Measurements from ENCODE around the gene GPATCH3. TPM values are rescaled to one million over a fixed set of nuclear protein-coding genes. Genes with fewer than 3 reads are reported as not detected.
"Not testable (repeated sequence)": the region's sequence is repeated elsewhere in the genome, so short reads cannot be mapped to it uniquely, and the experiment has no call there.

Gene GPATCH3
- total RNA-seq, 2 donors from 2014 or later, result 13.9 to 14.4 TPM

DNA sequence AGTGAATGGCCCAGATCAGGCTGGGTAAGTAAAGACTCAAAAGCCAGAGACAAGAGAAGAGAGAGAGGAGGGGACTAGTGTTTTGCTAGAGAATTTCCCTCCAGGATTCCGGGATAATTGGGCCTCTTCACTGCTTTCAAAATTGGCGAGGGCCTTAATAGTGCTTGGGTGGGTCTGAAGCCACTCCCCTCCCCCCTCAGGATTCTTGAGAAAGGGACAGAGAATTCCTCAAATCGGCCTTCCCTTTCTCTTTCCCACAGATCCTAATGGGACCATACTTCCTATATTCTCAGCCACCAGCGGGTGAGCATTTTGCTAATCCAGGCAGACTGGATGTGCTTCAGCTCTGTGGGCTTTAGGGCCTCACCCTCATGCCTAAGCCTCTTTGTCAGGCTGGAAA lies 25.4 kb downstream of the GPATCH3 start:
- no peak for DNase-seq
- H3K27me3 ChIP-seq, result no peaks in the 10 kb centered on the region
- intact Hi-C loops (cut with DNase I), result loop anchor here (5.0 kb wide), 2 partner anchors 63 to 273 kb away; no protein-coding TSS in a partner anchor
- TF ChIP-seq, protein P1, sequence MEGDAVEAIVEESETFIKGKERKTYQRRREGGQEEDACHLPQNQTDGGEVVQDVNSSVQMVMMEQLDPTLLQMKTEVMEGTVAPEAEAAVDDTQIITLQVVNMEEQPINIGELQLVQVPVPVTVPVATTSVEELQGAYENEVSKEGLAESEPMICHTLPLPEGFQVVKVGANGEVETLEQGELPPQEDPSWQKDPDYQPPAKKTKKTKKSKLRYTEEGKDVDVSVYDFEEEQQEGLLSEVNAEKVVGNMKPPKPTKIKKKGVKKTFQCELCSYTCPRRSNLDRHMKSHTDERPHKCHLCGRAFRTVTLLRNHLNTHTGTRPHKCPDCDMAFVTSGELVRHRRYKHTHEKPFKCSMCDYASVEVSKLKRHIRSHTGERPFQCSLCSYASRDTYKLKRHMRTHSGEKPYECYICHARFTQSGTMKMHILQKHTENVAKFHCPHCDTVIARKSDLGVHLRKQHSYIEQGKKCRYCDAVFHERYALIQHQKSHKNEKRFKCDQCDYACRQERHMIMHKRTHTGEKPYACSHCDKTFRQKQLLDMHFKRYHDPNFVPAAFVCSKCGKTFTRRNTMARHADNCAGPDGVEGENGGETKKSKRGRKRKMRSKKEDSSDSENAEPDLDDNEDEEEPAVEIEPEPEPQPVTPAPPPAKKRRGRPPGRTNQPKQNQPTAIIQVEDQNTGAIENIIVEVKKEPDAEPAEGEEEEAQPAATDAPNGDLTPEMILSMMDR (IDR thresholded peaks at IDR 0.05), result no peak
- no peak overlapping the region for H3K9ac ChIP-seq (ENCODE audit: low read depth in 2 of 2, low read length in 2 of 2)
- no peaks in the 10 kb centered on the region for H3K4me1 ChIP-seq
- no peak overlapping the region for H3K4me3 ChIP-seq
- no peaks in the 10 kb centered on the region for H3K36me3 ChIP-seq
- H3K9me3 ChIP-seq, result no peaks in the 10 kb centered on the region
- H3K27ac ChIP-seq, result no peak overlapping the region

DNA sequence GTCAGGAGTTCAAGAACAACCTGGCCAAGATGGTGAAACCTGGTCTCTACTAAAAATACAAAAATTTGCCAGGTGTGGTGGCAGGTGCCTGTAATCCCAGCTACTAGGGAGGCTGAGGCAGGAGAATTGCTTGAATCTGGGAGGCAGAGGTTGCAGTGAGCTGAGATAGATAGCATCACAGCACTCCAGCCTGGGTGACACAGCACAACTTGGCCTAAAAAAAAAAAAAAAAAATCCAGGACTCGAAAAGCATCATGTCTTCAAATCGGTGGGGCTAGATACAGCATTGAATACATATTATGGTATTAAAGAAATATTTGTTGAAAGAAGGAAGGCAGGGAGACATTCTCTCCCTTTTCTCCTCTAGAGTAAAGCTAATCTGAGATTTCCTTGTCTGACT lies 27.2 kb downstream of the GPATCH3 start:
- intact Hi-C loops (cut with DNase I); H3K36me3 ChIP-seq; H3K27ac ChIP-seq; DNase-seq; H3K9me3 ChIP-seq; H3K4me1 ChIP-seq; H3K4me3 ChIP-seq; H3K9ac ChIP-seq (ENCODE audit: low read depth in 2 of 2, low read length in 2 of 2); H3K27me3 ChIP-seq: not testable (repeated sequence)

DNA sequence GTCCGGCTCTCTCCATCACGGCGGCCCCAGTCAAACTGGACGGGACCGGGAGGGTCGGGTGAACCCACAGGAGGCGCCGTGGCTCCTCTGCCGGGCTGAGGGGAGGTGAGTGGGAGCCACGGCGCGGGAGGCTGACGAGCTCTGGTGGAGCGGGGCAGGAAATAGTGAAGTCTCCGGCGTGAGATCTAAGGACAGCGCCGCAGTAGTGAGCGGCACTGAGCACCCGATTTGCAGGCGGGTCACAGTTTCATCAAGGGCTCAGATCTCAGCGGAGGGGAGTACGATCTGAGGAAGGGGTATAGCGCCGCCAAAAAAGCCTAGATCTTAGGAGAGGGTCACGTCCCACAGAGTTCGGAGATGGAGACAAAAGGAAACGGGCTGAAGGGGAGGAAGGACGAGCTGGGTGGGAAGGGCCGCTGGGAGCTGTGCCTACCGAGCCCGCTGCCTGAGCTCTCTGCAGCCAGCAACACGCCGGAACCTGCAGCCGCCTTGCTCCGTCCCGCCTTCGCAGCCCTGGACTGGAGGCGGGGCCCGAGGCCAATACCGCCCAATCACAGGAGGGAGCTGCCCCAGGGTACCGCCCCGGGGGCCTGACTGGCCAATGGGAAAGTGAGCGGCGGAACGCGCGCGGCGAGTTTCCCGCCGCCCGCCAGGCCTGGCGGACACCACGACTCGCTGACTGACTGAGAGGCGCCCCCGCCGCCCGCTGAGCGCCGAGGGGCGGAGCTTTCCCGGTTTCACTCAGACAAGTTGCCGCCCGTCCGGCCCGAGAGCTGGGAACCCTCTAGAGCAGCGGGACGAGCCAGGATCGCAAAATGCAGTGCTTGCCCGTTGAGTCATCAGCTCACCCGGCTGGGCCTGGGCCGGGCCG lies 35.4 kb downstream of the GPATCH3 start:
- Histone ChIP-seq H3K9ac (ENCODE audit: low read depth in 2 of 2, low read length in 2 of 2) (peak overlapping the region; percentile 95 to 97), H3K27me3 (no peaks in the 10 kb centered on the region), H3K27ac (peak overlapping the region; percentile 100), H3K4me3 (peak overlapping the region; percentile 64), H3K36me3 (no peaks in the 10 kb centered on the region), H3K4me1 (no peaks in the 10 kb centered on the region), H3K9me3 (no peaks in the 10 kb centered on the region)
- peak; percentile 97 for DNase-seq
- intact Hi-C loops (cut with DNase I), result no loop called here
- TF ChIP-seq, protein P1 (IDR thresholded peaks at IDR 0.05), result no peak

DNA sequence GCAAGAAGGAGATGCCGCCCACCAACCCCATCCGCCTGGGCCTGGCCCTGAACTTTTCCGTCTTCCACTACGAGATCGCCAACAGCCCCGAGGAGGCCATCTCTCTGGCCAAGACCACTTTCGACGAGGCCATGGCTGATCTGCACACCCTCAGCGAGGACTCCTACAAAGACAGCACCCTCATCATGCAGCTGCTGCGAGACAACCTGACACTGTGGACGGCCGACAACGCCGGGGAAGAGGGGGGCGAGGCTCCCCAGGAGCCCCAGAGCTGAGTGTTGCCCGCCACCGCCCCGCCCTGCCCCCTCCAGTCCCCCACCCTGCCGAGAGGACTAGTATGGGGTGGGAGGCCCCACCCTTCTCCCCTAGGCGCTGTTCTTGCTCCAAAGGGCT lies 36.6 kb downstream of the GPATCH3 start:
- H3K9ac ChIP-seq (ENCODE audit: low read depth in 2 of 2, low read length in 2 of 2), result peak overlapping the region; percentile 83 to 95
- intact Hi-C loops (cut with DNase I), result no loop called here
- no peak for DNase-seq

DNA sequence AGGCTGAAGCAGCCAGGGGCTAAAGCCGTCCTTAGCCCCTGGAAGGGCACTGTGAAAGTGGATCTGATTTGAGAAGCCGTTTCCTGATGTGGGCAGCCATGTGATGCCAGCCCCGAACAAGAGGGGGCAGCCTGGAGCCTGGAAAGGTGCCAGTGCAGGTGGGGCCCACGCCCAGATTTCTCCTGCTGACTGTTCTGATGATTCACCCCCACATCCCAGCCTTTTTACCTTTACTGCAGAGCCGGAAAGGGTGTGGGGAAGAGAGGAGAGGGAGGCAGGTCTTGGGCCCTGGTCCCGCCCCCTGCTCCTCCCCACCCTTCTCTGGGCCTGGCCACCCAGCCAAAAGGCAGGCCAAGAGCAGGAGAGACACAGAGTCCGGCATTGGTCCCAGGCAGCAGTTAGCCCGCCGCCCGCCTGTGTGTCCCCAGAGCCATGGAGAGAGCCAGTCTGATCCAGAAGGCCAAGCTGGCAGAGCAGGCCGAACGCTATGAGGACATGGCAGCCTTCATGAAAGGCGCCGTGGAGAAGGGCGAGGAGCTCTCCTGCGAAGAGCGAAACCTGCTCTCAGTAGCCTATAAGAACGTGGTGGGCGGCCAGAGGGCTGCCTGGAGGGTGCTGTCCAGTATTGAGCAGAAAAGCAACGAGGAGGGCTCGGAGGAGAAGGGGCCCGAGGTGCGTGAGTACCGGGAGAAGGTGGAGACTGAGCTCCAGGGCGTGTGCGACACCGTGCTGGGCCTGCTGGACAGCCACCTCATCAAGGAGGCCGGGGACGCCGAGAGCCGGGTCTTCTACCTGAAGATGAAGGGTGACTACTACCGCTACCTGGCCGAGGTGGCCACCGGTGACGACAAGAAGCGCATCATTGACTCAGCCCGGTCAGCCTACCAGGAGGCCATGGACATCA lies 37.2 kb downstream of the GPATCH3 start, which contains the start of gene SFN:
Gene SFN, plus strand, starts transcription at position 369 of the 904 bp plus-strand sequence. Its CDS starts 64 bp downstream, at position 433.
- H3K9ac ChIP-seq (ENCODE audit: low read depth in 2 of 2, low read length in 2 of 2), result peak within 1 kb of the TSS; percentile 83 to 95
- H3K27ac ChIP-seq, result peak within 1 kb of the TSS; percentile 100
- H3K4me1 ChIP-seq, result no peaks in the 10 kb centered on the region
- H3K27me3 ChIP-seq, result no peaks in the 10 kb centered on the region
- TF ChIP-seq, protein P1 (IDR thresholded peaks at IDR 0.05), result peak; percentile 79
- intact Hi-C loops (cut with DNase I), result no loop called here
- peak; percentile 93 for DNase-seq
- H3K36me3 ChIP-seq, result no peaks in the 10 kb centered on the region
- H3K9me3 ChIP-seq, result no peaks in the 10 kb centered on the region
- peak within 1 kb of the TSS; percentile 64 for H3K4me3 ChIP-seq

More for the DNA sequence above, 36.6 kb downstream of the GPATCH3 start:
- no peaks in the 10 kb centered on the region for H3K36me3 ChIP-seq
- no peaks in the 10 kb centered on the region for H3K27me3 ChIP-seq
- TF ChIP-seq, protein P1 (IDR thresholded peaks at IDR 0.05), result no peak
- no peaks in the 10 kb centered on the region for H3K4me1 ChIP-seq
- H3K27ac ChIP-seq, result peak overlapping the region; percentile 100
- peak overlapping the region; percentile 64 for H3K4me3 ChIP-seq
- no peaks in the 10 kb centered on the region for H3K9me3 ChIP-seq
